Trophoblast cell (in vitro differentiated cells and primary cell): Measurements from ENCODE around the gene NPLOC4.

ENCODE experiments used
- DNase-seq, 2 donors: peaks; one replicate each; pipeline ENCODE4 v3.0.0-alpha.2; 2016
- H2AFZ ChIP-seq: 2 replicates; pipeline ENCODE4 v1.6.1; 2013; ENCODE audit warnings: low read length, moderate library complexity, mild to moderate bottlenecking; ENCODE audit not compliant: insufficient read depth, poor library complexity
- H2AK5ac ChIP-seq: 2 replicates; pipeline ENCODE4 v1.6.1; 2013; ENCODE audit warnings: mild to moderate bottlenecking, low read length
- H2BK120ac ChIP-seq: 2 replicates; pipeline ENCODE4 v1.6.1; 2013; ENCODE audit warnings: low read length, mild to moderate bottlenecking, moderate library complexity; ENCODE audit not compliant: insufficient read depth, poor library complexity
- H2BK12ac ChIP-seq: 2 replicates; pipeline ENCODE4 v1.6.1; 2013; ENCODE audit warnings: mild to moderate bottlenecking, low read length, moderate library complexity
- H2BK5ac ChIP-seq: 2 replicates; pipeline ENCODE4 v1.6.1; 2013; ENCODE audit warnings: low read length, low read depth, moderate library complexity, mild to moderate bottlenecking; ENCODE audit not compliant: poor library complexity
- H3K14ac ChIP-seq: 2 replicates; pipeline ENCODE4 v1.6.1; 2013; ENCODE audit warnings: mild to moderate bottlenecking, low read length
- H3K18ac ChIP-seq: 2 replicates; pipeline ENCODE4 v1.6.1; 2013; ENCODE audit warnings: mild to moderate bottlenecking, low read length
- H3K23ac ChIP-seq: 2 replicates; pipeline ENCODE4 v1.6.1; 2013; ENCODE audit warnings: low read length
- H3K27ac ChIP-seq: 2 replicates; pipeline ENCODE4 v1.5.1; 2013; ENCODE audit warnings: low read depth, mild to moderate bottlenecking, inconsistent platforms, low read length, moderate library complexity
- H3K27me3 ChIP-seq: 2 replicates; pipeline ENCODE4 v1.6.1; 2013; ENCODE audit warnings: inconsistent platforms, mild to moderate bottlenecking, low read length, moderate library complexity; ENCODE audit not compliant: insufficient read depth
- H3K36me3 ChIP-seq, 2 experiments: 1 replicate in 1 of 2; 2 replicates in 1 of 2; pipeline ENCODE4 v1.6.1; 2013; ENCODE audit warnings: low read length in 2 of 2, mild to moderate bottlenecking in 2 of 2, moderate library complexity in 1 of 2; ENCODE audit not compliant: insufficient read depth in 2 of 2, control insufficient read depth in 1 of 2
- H3K4ac ChIP-seq: 2 replicates; pipeline ENCODE4 v1.6.1; 2013; ENCODE audit warnings: low read depth, mild to moderate bottlenecking, low read length, moderate library complexity
- H3K4me1 ChIP-seq, 2 experiments: 1 replicate in 1 of 2; 2 replicates in 1 of 2; pipeline ENCODE4 v1.6.1; 2013; ENCODE audit warnings: low read length in 2 of 2, mild to moderate bottlenecking in 2 of 2, moderate library complexity in 1 of 2; ENCODE audit not compliant: insufficient read depth in 2 of 2, control insufficient read depth in 1 of 2
- H3K4me2 ChIP-seq: 2 replicates; pipeline ENCODE4 v1.6.1; 2013; ENCODE audit warnings: inconsistent platforms, mild to moderate bottlenecking, low read length, moderate library complexity
- H3K4me3 ChIP-seq: 2 replicates; pipeline ENCODE4 v1.5.1; 2013; ENCODE audit warnings: mild to moderate bottlenecking, low read depth, low read length, inconsistent platforms
- H3K79me1 ChIP-seq: one replicate; pipeline ENCODE4 v1.6.1; 2013; ENCODE audit warnings: low read length
- H3K79me2 ChIP-seq: 2 replicates; pipeline ENCODE4 v1.6.1; 2013; ENCODE audit warnings: low read length, mild to moderate bottlenecking; ENCODE audit not compliant: control insufficient read depth, insufficient read depth, poor library complexity
- H3K9ac ChIP-seq: 2 replicates; pipeline ENCODE4 v1.6.1; 2013; ENCODE audit warnings: mild to moderate bottlenecking, low read length
- H3K9me3 ChIP-seq: 2 replicates; pipeline ENCODE4 v1.6.1; 2013; ENCODE audit warnings: low read depth, mild to moderate bottlenecking, control low read depth, inconsistent platforms, low read length; ENCODE audit not compliant: insufficient read depth
- H4K12ac ChIP-seq: 2 replicates; pipeline ENCODE4 v1.6.1; 2013; ENCODE audit warnings: low read depth, mild to moderate bottlenecking, low read length, moderate library complexity
- H4K8ac ChIP-seq: 2 replicates; pipeline ENCODE4 v1.6.1; 2013; ENCODE audit warnings: low read depth, mild to moderate bottlenecking, low read length, moderate library complexity
- H4K91ac ChIP-seq: one replicate; pipeline ENCODE4 v1.6.1; 2013; ENCODE audit warnings: low read depth, mild to moderate bottlenecking, low read length, moderate library complexity
- WGBS: extraction: QIAGEN DNeasy Blood & Tissue Kit; methylation state at CpG from one replicate; pipeline ENCODE4 v1.1.7; 2013; ENCODE audit warnings: missing lambda C conversion rate; ENCODE audit not compliant: insufficient read length, insufficient coverage; ENCODE audit errors: extremely low coverage; 5-methylcytosine and 5-hydroxymethylcytosine counted together

Gene NPLOC4

DNA sequence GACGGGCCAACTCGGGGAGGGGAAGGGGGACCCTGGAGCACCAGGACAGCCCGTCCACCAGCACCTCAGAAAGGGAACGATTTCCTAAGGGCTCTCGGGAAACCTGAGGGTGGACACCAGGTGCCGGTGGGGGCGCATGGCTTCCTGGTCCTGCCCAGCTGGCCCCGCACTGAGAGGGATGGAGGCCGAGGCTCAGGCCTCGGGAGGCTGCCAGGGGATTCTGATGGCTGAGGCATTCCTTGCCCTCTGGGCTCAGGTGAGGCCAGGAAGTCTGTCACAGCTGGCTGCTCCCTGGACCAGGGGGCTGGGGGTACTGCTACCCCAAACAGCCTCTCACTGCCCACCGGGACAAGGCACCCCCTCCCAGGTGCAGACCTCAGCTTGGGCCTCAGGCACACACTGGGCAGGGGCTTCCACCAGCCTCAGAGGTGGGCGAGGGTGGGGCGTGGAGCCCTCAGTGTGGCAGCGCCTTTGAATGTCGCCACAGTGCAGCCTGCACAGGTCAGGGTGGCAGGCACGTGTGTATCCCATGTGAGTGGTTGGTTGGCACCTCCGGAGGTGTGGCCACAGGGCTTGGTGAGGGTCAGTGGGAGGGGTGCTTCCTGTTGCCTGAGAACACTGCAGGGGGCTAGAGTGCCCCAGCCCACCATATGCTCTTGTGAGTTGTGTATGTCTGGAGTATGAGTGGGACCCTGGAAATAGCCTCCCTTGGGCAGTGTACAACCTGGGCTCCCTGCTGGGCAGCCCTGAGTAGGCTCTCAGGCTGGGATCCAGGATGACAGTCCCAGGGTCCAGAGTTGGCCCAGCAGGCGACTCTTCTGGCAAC lies 112.7 kb downstream of the NPLOC4 start:
- H3K4me1 ChIP-seq, result peaks cover 8 to 11% of the 10 kb centered on the region in 2 experiments
- peak overlapping the region; percentile 21 for H2AK5ac ChIP-seq
- no peak overlapping the region for H3K4me3 ChIP-seq
- H3K4ac ChIP-seq, result no peak overlapping the region
- no peaks in the 10 kb centered on the region for H3K27me3 ChIP-seq
- no peak overlapping the region for H2AFZ ChIP-seq
- no peak overlapping the region for H3K23ac ChIP-seq
- no peaks in the 10 kb centered on the region for H3K79me2 ChIP-seq
- H4K91ac ChIP-seq, result no peak overlapping the region
- H2BK5ac ChIP-seq, result no peak overlapping the region
- no peak overlapping the region for H3K9ac ChIP-seq
- peaks cover 1% of the 10 kb centered on the region for H3K79me1 ChIP-seq
- no peak overlapping the region for H2BK120ac ChIP-seq
- H3K4me2 ChIP-seq, result no peak overlapping the region
- H2BK12ac ChIP-seq, result no peak overlapping the region
- no peak overlapping the region for H3K14ac ChIP-seq
- no peak for DNase-seq
- no peak overlapping the region for H3K27ac ChIP-seq
- H4K12ac ChIP-seq, result no peak overlapping the region
- WGBS, result no CpG with 5 or more reads among the region's 18 CpGs
- no peaks in the 10 kb centered on the region for H3K9me3 ChIP-seq
- H3K36me3 ChIP-seq, result no peaks in the 10 kb centered on the region
- H4K8ac ChIP-seq, result no peak overlapping the region
- no peak overlapping the region for H3K18ac ChIP-seq

DNA sequence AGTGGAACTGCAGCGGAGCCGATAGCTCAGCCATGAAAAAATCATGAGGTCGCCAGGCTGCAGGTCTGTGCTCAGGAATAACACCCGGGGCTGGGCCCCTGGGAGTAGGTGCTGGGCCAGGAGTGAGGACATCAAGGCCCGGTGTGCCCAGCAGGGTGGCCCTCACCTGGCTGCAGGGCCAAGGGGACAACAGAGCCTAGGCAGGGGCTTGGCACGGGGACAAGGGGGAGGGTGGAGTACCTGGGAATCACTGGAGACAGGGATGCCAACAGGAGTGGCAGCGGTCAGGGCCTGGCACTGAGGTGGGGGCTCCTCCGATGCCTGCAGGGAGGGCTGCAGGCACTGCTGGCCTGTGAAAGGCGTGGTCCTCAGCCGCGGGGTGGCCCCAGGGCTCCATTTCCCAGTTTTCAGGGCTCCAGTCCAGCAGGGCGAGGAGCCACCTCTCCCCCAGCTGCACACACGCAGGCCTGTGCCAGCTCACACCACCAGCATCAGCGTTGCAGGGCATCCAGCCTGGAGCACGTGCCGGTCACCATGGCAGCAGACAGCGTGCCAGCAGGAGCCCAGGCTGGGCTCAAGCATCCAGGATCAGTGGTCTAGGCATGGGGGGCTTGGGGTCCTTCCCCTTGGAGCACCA lies 113.4 kb downstream of the NPLOC4 start:
- no peak overlapping the region for H4K8ac ChIP-seq
- WGBS, result no CpG with 5 or more reads among the region's 17 CpGs
- H3K4ac ChIP-seq, result no peak overlapping the region
- no peak overlapping the region for H3K4me2 ChIP-seq
- peaks cover 2% of the 10 kb centered on the region for H3K79me2 ChIP-seq
- no peak overlapping the region for H2BK12ac ChIP-seq
- no peak overlapping the region for H4K12ac ChIP-seq
- H3K27me3 ChIP-seq, result no peaks in the 10 kb centered on the region
- H3K27ac ChIP-seq, result no peak overlapping the region
- no peak overlapping the region for H3K9ac ChIP-seq
- H3K4me3 ChIP-seq, result no peak overlapping the region
- H2AFZ ChIP-seq, result no peak overlapping the region
- no peak overlapping the region for H4K91ac ChIP-seq
- no peak overlapping the region for H3K14ac ChIP-seq
- no peak overlapping the region for H3K18ac ChIP-seq
- DNase-seq, result no peak
- H3K9me3 ChIP-seq, result no peaks in the 10 kb centered on the region
- peaks cover 11 to 18% of the 10 kb centered on the region in 2 experiments for H3K4me1 ChIP-seq
- no peak overlapping the region for H2BK120ac ChIP-seq
- H2AK5ac ChIP-seq, result no peak overlapping the region
- H2BK5ac ChIP-seq, result no peak overlapping the region
- H3K36me3 ChIP-seq, result no peaks in the 10 kb centered on the region
- no peak overlapping the region for H3K23ac ChIP-seq
- H3K79me1 ChIP-seq, result peaks cover 4% of the 10 kb centered on the region

DNA sequence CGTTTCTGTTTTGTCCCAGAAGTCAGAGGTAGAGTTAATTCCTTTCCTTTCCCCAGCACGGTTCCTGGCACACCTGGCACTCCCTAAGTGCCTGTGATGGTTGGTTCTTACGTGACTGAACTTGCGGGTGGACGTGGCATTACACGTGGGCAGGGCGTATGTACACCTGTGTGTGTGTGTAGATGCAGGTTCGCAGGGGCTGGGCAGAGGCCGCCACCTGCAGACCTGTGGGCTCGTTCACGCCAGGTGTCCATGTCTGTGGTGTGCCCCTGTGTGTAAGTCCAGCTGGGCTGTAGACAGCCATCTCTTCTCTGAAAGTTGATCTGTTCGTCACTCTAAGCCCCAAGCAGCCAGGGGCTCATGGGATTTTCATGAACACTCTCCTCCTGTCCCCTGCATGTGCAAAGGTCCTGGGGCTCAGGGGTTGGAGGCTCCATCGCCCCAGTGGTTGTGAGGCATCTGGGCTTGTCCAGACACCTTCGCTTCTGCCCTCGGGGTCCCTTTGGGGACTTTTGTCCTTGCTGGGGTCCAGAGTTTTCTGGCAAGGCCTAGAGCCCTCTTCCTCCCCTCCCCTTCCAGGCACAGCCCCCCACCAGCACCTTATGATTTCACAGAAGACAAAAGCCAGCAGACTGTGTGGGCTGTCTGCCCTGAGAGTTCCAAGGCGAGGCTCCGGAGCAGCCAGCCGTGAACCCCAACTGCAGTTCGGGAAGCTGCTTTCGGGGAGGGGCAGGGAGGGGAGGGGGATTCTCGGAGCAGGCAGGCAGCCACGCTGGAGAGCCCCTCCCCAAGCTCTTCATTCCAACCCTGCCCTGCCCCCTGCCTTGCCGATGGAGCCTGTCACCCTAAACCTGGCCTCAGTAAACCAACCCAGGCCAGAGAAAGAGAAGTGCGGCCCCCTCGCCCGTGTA lies 114.2 kb downstream of the NPLOC4 start:
- Histone ChIP-seq H3K4me3 (no peak overlapping the region), H2AFZ (no peak overlapping the region), H2BK120ac (no peak overlapping the region), H3K4ac (no peak overlapping the region), H4K91ac (no peak overlapping the region), H3K14ac (no peak overlapping the region), H3K9ac (no peak overlapping the region), H3K4me1 (peaks cover 19 to 26% of the 10 kb centered on the region in 2 experiments), H2BK12ac (no peak overlapping the region), H2AK5ac (no peak overlapping the region), H3K4me2 (no peak overlapping the region), H3K27me3 (no peaks in the 10 kb centered on the region), H3K79me2 (peaks cover 2% of the 10 kb centered on the region), H4K12ac (no peak overlapping the region), H3K9me3 (no peaks in the 10 kb centered on the region), H3K27ac (no peak overlapping the region), H4K8ac (no peak overlapping the region), H3K36me3 (no peaks in the 10 kb centered on the region), H2BK5ac (no peak overlapping the region), H3K18ac (no peak overlapping the region), H3K23ac (no peak overlapping the region), H3K79me1 (peaks cover 9% of the 10 kb centered on the region)
- WGBS, result no CpG with 5 or more reads among the region's 26 CpGs
- no peak for DNase-seq
